ENCODE results near the gene HDAC10.
"Not testable (repeated sequence)": the region's sequence is repeated elsewhere in the genome, so short reads cannot be mapped to it uniquely, and the experiment has no call there.

The HDAC10 gene

DNA sequence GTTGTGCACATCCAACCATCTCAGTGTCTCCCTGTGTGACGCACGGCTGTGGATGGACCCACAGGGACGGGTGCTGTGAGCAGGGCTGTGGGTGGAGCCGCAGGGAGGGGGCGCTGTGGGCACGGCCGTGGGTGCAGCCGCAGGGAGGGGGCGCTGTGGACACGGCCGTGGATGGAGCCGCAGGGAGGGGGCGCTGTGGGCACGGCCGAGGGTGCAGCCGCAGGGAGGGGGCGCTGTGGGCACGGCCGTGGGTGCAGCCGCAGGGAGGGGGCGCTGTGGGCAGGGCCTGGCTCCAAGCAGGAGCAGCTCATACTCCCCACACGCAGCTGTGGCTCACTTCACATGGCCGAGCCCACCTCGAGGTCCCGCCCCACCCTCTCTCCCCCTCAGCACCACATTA is 25.1 kb upstream of the HDAC10 start:
- TF ChIP-seq, protein P1, sequence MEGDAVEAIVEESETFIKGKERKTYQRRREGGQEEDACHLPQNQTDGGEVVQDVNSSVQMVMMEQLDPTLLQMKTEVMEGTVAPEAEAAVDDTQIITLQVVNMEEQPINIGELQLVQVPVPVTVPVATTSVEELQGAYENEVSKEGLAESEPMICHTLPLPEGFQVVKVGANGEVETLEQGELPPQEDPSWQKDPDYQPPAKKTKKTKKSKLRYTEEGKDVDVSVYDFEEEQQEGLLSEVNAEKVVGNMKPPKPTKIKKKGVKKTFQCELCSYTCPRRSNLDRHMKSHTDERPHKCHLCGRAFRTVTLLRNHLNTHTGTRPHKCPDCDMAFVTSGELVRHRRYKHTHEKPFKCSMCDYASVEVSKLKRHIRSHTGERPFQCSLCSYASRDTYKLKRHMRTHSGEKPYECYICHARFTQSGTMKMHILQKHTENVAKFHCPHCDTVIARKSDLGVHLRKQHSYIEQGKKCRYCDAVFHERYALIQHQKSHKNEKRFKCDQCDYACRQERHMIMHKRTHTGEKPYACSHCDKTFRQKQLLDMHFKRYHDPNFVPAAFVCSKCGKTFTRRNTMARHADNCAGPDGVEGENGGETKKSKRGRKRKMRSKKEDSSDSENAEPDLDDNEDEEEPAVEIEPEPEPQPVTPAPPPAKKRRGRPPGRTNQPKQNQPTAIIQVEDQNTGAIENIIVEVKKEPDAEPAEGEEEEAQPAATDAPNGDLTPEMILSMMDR (IDR thresholded peaks at IDR 0.05; ENCODE audit: extremely low read depth, missing control alignments), result peak; percentile 72
- peak; percentile 84 for DNase-seq (ENCODE audit: low spot score)

- TF ChIP-seq, protein P1 (IDR thresholded peaks at IDR 0.05; ENCODE audit: extremely low read depth, missing control alignments), result no peak
These were observed 24.4 kb upstream of the HDAC10 start for GRCh38 chr22:50275181-50276055.

DNA sequence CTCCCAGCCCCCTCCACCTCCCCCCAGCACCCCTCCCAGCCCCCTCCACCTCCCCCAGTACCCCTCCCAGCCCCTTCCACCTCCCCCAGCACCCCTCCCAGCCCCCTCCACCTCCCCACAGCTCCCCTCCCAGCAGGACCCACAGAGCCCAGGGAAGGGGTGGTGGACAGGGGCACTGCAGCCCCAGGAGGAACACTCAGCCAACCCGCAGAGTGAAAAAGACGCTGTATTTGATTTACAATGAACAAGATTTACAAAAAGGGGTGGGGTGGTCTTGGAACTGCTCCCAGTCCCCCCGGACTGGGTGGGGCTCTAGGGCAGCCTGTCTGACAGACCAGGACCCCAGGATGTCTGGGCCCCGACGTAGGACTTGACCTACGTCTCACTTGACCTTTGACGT is 23.7 kb upstream of the HDAC10 start:
- TF ChIP-seq, protein P1 (IDR thresholded peaks at IDR 0.05; ENCODE audit: extremely low read depth, missing control alignments), result no peak
- no peak for DNase-seq (ENCODE audit: low spot score)

More at GRCh38 chr22:50275181-50276055, 24.4 kb upstream of the HDAC10 start:
- DNase-seq (ENCODE audit: low spot score), result no peak

DNA sequence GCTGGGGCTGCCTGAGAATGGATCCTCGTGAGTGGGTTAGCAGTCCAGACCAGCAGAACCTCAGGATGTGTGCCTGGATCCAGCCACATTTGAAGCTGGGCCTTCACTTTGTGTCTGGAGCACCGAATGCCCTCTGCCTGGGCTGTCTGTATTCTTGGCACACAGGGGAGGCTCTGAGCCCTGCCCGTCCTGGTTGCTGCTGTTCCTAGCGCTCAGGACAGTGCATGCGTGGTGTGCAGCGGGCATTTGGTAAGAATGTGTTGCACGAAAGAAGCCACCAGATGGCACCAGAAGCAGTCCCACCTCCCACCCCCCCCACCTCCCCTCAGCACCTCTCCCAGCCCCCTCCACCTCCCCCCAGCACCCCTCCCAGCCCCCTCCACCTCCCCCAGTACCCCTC is 23.2 kb upstream of the HDAC10 start:
- peak; percentile 79 for DNase-seq (ENCODE audit: low spot score)
- TF ChIP-seq, protein P1 (IDR thresholded peaks at IDR 0.05; ENCODE audit: extremely low read depth, missing control alignments), result no peak

DNA sequence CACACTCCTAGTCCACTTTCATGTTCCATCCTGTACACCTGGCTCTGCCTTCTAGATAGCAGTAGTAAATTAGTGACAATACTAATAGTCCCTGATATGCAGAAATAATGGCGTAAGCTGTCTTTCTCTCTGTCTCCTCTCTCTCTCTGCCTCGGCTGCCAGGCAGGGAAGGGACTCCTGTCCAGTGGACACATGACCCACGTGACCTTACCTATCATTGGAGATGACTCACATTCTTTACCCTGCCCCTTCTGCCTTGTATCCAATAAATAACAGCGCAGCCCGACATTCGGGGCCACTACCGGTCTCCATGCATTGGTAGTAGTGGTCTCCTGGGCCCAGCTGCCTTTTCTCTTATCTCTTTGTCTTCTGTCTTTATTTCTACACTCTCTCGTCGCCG is 22.7 kb upstream of the HDAC10 start:
- DNase-seq (ENCODE audit: low spot score), result not testable (repeated sequence)

GRCh38 chr22:50273352-50273751 is 22.3 kb upstream of the HDAC10 start:
- DNase-seq (ENCODE audit: low spot score), result not testable (repeated sequence)

DNA sequence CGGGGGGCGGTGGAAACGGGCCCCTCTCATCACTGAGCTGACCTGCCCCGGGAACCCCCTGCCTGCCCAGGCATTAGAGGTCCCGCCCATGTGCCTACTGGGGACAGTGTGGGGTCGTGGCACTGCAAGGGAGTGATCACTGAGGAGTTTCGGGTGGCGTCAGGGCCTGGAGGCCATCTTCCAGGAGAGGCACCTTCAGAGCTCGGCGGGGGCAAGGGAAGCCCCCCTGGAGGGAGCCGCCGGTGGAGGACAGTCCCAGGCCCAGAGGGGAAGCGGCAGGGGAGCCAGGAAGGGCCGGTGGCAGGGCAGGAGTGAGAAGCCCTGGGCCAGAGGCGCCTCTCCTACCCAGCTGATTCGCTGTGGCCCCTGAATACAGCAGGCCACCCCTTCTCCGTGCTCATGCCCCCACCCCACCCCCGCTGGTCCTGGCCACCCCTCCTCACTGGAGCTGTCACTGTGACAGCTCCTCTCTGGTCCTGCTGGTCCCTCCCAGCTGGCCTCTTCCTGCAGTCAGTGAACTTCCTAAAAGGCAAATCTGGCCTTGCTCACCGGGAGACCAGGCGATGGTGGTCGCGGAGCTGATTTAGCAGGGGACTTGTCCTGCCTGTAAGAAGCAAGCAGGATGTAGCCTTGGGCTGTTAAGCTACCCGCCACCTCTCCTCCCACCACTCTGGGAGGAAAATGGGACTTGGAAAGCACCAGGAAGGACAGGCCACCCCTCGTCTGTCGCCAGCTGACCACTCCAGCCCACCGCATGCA is 21.2 kb upstream of the HDAC10 start:
- DNase-seq (ENCODE audit: low spot score), result no peak
- TF ChIP-seq, protein P1 (IDR thresholded peaks at IDR 0.05; ENCODE audit: extremely low read depth, missing control alignments), result no peak

DNA sequence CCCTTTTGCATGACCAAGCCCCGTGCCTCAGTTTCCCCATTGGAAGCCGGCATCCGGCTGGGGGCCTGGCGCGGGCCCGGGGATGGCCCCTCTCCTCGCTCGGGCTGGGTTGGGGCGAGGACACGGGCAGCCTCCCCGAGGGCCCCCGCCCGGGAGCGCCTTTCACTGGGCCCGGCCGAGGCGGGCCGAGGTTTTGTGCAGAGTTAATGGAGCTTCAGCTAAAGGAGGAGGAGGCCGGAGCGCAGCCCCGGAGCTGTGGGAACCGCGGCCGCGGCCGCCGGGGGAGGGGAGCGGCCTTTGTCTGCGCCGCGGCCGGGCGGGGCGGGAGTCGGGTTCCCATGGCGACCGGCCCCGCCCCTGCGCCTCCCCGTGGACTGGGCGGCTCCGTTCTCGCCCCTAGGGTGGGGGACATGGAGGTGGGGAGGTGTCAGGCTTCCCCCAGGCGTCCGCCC is 20.5 kb upstream of the HDAC10 start:
- TF ChIP-seq, protein P1 (IDR thresholded peaks at IDR 0.05; ENCODE audit: extremely low read depth, missing control alignments), result no peak
- peak; percentile 92 for DNase-seq (ENCODE audit: low spot score)
